Cardiac muscle cell (in vitro differentiated cells and primary cell): Measurements from ENCODE around the gene AIF1. TPM values are rescaled to one million over a fixed set of nuclear protein-coding genes. Genes with fewer than 3 reads are reported as not detected.

Source experiments
- DNase-seq, 2 donors: peaks; one replicate each; pipeline versions ENCODE4 v3.0.0 to v3.0.0-alpha.2; 2010 to 2017; ENCODE audit warnings: low read depth in 1 of 2, low spot score in 1 of 2
- H3K27ac ChIP-seq: fragments of 200-600 bp; sonication (generic); 2 replicates; pipeline ENCODE4 v1.5.1; 2016
- H3K27me3 ChIP-seq: fragments of 200-600 bp; sonication (generic); 2 replicates; pipeline ENCODE4 v1.6.0; 2016; ENCODE audit warnings: control low read depth
- H3K36me3 ChIP-seq: fragments of 200-600 bp; sonication (generic); 2 replicates; pipeline ENCODE4 v1.5.1; 2016; ENCODE audit warnings: control low read depth
- H3K4me1 ChIP-seq: fragments of 200-600 bp; sonication (generic); 2 replicates; pipeline ENCODE4 v1.8.1; 2017; ENCODE audit warnings: low read depth, mild to moderate bottlenecking, mixed run types
- H3K4me3 ChIP-seq: fragments of 200-600 bp; sonication (generic); 2 replicates; pipeline ENCODE4 v1.5.1; 2016; ENCODE audit warnings: mild to moderate bottlenecking
- H3K9me3 ChIP-seq: fragments of 200-600 bp; sonication (generic); 2 replicates; pipeline ENCODE4 v1.5.1; 2017; ENCODE audit warnings: low read depth, mild to moderate bottlenecking, control low read depth
- polyA plus RNA-seq: library from polyadenylated mRNA; unstranded; fragments of >200 nt; fragmentation: Nextera tagmentation; extraction: Ambion mirVana; gene quantifications from 2 replicates; pipeline ENCODE4 v1.2.1, GENCODE V29; 2016
- total RNA-seq: library from RNA; depleted of rRNA; stranded (reverse); fragments of >200 nt; gene quantifications from 2 replicates; pipeline ENCODE4 v1.2.3, GENCODE V29; 2016
- TF ChIP-seq, protein P1 (sequence below): IDR thresholded peaks from 2 replicates; pipeline ENCODE4 v1.5.1; 2012; ENCODE audit warnings: low read depth, mild to moderate bottlenecking, low read length

The AIF1 gene
- total RNA-seq (1.2 TPM in 1 of 2 replicates, not detected in the other), polyA plus RNA-seq (1.4 and 1.6 TPM in 2 replicates)

DNA sequence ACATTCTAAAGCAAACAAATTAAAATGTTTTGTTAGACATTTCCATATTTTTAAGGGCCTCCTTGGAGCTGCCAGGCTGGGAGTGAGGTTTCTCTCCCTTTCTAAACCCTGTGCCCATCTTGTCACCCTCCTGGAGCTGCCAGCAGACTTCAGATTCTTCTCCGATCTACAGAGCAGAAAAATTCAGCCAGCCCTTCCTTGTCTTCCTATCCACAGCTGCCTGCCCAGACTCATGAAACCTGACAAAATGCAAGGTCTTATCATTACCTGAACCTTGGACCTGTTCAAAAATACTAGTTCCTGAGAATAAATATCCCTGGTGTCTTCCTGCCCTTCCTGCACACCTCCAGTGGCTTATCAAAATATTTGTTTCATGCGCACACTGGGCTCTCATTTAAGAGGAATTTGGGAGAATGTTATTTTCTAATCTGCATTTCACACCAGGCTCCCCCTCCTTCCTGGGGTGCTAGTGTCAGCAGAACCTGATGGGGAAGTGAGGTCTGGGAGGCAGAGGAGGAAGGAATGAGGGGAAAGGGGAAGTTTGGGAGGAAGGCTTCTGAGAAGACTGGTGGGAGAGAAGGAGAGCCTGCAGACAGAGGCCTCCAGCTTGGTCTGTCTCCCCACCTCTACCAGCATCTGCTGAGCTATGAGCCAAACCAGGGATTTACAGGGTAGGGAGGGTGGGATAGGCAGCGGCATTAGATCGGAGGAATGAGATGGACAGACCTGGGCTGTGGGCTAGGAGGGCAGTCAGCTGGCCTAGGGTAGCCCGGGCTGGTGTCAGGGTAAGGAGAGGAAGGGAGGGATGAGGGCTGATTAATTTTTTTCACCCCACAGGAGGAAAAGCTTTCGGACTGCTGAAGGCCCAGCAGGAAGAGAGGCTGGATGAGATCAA lies at the start of gene AIF1:
Gene AIF1 (plus strand): TSS at position 551 of the 895 bp plus-strand sequence. CDS start 96 bp downstream, at position 647.
- Histone ChIP-seq H3K4me3 (no peak within 1 kb of the TSS), H3K27ac (no peak within 1 kb of the TSS)
- no peak for DNase-seq

GRCh38 chr6:31567531-31568370 lies 47.3 kb upstream of the AIF1 start:
- TF ChIP-seq, protein P1, sequence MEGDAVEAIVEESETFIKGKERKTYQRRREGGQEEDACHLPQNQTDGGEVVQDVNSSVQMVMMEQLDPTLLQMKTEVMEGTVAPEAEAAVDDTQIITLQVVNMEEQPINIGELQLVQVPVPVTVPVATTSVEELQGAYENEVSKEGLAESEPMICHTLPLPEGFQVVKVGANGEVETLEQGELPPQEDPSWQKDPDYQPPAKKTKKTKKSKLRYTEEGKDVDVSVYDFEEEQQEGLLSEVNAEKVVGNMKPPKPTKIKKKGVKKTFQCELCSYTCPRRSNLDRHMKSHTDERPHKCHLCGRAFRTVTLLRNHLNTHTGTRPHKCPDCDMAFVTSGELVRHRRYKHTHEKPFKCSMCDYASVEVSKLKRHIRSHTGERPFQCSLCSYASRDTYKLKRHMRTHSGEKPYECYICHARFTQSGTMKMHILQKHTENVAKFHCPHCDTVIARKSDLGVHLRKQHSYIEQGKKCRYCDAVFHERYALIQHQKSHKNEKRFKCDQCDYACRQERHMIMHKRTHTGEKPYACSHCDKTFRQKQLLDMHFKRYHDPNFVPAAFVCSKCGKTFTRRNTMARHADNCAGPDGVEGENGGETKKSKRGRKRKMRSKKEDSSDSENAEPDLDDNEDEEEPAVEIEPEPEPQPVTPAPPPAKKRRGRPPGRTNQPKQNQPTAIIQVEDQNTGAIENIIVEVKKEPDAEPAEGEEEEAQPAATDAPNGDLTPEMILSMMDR, result no peak
- no peaks in the 10 kb centered on the region for H3K27me3 ChIP-seq
- H3K27ac ChIP-seq, result no peak overlapping the region
- H3K4me1 ChIP-seq, result no peaks in the 10 kb centered on the region
- H3K4me3 ChIP-seq, result no peak overlapping the region
- no peaks in the 10 kb centered on the region for H3K36me3 ChIP-seq
- no peak for DNase-seq
- H3K9me3 ChIP-seq, result no peaks in the 10 kb centered on the region

More for the DNA sequence above, at the start of gene AIF1:
- TF ChIP-seq, protein P1, result no peak
- Histone ChIP-seq H3K4me1 (peaks cover 3% of the 10 kb centered on the region), H3K36me3 (no peaks in the 10 kb centered on the region), H3K27me3 (no peaks in the 10 kb centered on the region), H3K9me3 (no peaks in the 10 kb centered on the region)

DNA sequence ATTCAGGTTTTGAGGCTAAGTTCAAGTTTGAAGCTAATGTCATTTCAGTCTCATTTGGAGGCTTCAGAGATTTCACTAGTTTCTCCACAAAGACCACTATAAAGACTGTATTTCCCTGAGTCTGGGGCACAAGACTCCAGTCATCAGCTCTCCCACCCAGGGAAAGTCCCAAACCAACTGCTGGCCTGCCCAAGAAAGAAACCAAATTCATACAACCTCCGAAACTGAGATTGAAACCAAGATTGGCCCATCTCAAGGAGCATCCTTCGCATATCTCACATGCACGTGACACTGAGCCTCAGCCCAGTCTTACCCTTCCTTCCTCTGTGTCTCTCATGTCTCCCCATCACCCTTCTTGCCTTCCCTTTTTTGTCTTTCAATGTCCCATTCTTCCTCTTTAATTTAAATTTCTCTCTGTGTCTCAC lies 46.5 kb upstream of the AIF1 start:
- no peak for DNase-seq
- Histone ChIP-seq H3K27ac (no peak overlapping the region), H3K27me3 (no peaks in the 10 kb centered on the region), H3K9me3 (no peaks in the 10 kb centered on the region), H3K4me1 (no peaks in the 10 kb centered on the region), H3K36me3 (no peaks in the 10 kb centered on the region), H3K4me3 (no peak overlapping the region)
- TF ChIP-seq, protein P1, result no peak

DNA sequence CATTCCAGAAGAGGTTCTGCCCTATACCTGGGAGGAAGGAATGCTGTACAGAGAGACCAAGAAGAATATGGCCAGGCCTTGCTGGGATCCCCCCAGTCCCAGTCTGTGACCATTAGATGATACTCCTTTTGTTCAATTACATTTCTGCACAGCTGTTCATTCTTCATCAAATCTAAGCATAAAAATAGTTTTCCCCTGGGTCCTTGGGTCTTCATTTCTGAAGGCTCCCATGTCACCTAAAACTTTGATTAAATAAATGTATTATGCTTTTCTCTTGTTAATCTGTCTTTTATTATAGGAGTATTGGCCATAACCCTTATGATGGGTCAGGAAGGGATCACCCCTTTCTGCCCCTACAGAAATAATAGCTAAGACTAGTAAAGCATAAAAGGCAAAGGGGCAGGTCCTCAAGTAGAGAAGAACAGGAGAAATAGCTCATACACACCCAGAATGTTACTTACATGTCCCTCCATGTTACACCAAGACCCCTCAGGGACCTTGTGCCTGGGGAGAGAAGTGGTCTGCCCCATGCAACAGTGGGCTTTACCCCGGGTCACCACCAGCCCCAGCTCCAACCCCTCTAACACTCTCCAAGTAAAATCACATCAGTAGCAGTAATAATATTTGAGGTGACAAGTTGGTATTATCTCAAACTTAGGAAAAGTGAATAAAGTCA lies 45.0 kb upstream of the AIF1 start:
- no peak overlapping the region for H3K27ac ChIP-seq
- no peaks in the 10 kb centered on the region for H3K27me3 ChIP-seq
- no peaks in the 10 kb centered on the region for H3K9me3 ChIP-seq
- TF ChIP-seq, protein P1, result no peak
- H3K36me3 ChIP-seq, result no peaks in the 10 kb centered on the region
- H3K4me3 ChIP-seq, result no peak overlapping the region
- H3K4me1 ChIP-seq, result no peaks in the 10 kb centered on the region
- DNase-seq, result no peak
